BE2C (cell line): ENCODE measurements around the gene CLIC1.
"Not testable (repeated sequence)": the region's sequence is repeated elsewhere in the genome, so short reads cannot be mapped to it uniquely, and the experiment has no call there.

Source experiments
- DNase-seq: peaks from one replicate; pipeline ENCODE4 v3.0.0-alpha.2; 2020
- H3K27me3 ChIP-seq: fragments of 250-450 bp; sonication (Bioruptor Pico); 2 replicates; pipeline ENCODE4 v1.5.1; 2020; ENCODE audit warnings: mild to moderate bottlenecking
- H3K36me3 ChIP-seq: fragments of 250-450 bp; sonication (Bioruptor Pico); 2 replicates; pipeline ENCODE4 v1.5.1; 2020; ENCODE audit warnings: mild to moderate bottlenecking
- H3K4me1 ChIP-seq: fragments of 250-450 bp; sonication (Bioruptor Pico); 2 replicates; pipeline ENCODE4 v1.5.1; 2020
- H3K4me3 ChIP-seq: 2 replicates; pipeline ENCODE4 v1.5.1; 2011; ENCODE audit warnings: low read depth, low read length
- H3K9me3 ChIP-seq: fragments of 250-450 bp; sonication (Bioruptor Pico); 2 replicates; pipeline ENCODE4 v1.5.1; 2020
- CTCF ChIP-seq: IDR thresholded peaks from 2 replicates; pipeline ENCODE4 v1.5.1; 2012; ENCODE audit warnings: mild to moderate bottlenecking, low read depth, low read length

The CLIC1 gene

GRCh38 chr6:31710523-31711219, 25.7 kb downstream of the CLIC1 start:
- no peak overlapping the region for H3K4me3 ChIP-seq
- DNase-seq, result no peak
- no peaks in the 10 kb centered on the region for H3K4me1 ChIP-seq
- no peaks in the 10 kb centered on the region for H3K9me3 ChIP-seq
- no peaks in the 10 kb centered on the region for H3K27me3 ChIP-seq
- no peak for TF ChIP-seq CTCF
- no peaks in the 10 kb centered on the region for H3K36me3 ChIP-seq

- H3K9me3 ChIP-seq, H3K4me1 ChIP-seq, DNase-seq, H3K27me3 ChIP-seq, H3K36me3 ChIP-seq, H3K4me3 ChIP-seq: not testable (repeated sequence)
Observed at GRCh38 chr6:31709157-31709556, 27.2 kb downstream of the CLIC1 start.

GRCh38 chr6:31708224-31708623, 28.1 kb downstream of the CLIC1 start:
- Histone ChIP-seq H3K9me3 (no peaks in the 10 kb centered on the region), H3K4me3 (no peak overlapping the region), H3K4me1 (no peaks in the 10 kb centered on the region), H3K36me3 (no peaks in the 10 kb centered on the region), H3K27me3 (no peaks in the 10 kb centered on the region)
- no peak for DNase-seq
- TF ChIP-seq CTCF, result no peak

GRCh38 chr6:31707701-31708100, 28.6 kb downstream of the CLIC1 start:
- Histone ChIP-seq H3K4me1 (no peaks in the 10 kb centered on the region), H3K9me3 (no peaks in the 10 kb centered on the region)

GRCh38 chr6:31706599-31706998, 29.7 kb downstream of the CLIC1 start, which contains the start of gene LY6G6F:
Gene LY6G6F (plus strand): TSS chr6:31706866. CDS start chr6:31706907, 41 bp downstream.
- Histone ChIP-seq H3K9me3 (no peaks in the 10 kb centered on the region), H3K27me3 (no peaks in the 10 kb centered on the region), H3K4me3 (no peak within 1 kb of the TSS), H3K4me1 (no peaks in the 10 kb centered on the region), H3K36me3 (no peaks in the 10 kb centered on the region)
- DNase-seq, result peak; percentile 62
- TF ChIP-seq CTCF, result no peak

More at GRCh38 chr6:31707701-31708100, 28.6 kb downstream of the CLIC1 start:
- DNase-seq, result no peak
- H3K36me3 ChIP-seq, result no peaks in the 10 kb centered on the region
- H3K4me3 ChIP-seq, result no peak overlapping the region
- no peaks in the 10 kb centered on the region for H3K27me3 ChIP-seq
- TF ChIP-seq CTCF, result no peak

GRCh38 chr6:31705931-31706330, 30.4 kb downstream of the CLIC1 start:
- Histone ChIP-seq H3K4me1 (no peaks in the 10 kb centered on the region), H3K27me3 (no peaks in the 10 kb centered on the region), H3K9me3 (no peaks in the 10 kb centered on the region), H3K36me3 (no peaks in the 10 kb centered on the region), H3K4me3 (no peak overlapping the region)
- no peak for TF ChIP-seq CTCF
- no peak for DNase-seq
